GM21576 (cell line): Measurements from ENCODE around the gene C16orf95.

ENCODE experiments used
- ATAC-seq: cut with Tn5 transposase; IDR thresholded peaks from one replicate; pipeline ENCODE4 v1.9.1; 2021; ENCODE audit warnings: mild to moderate bottlenecking, moderate library complexity; ENCODE audit not compliant: unreplicated experiment

C16orf95 gene

DNA sequence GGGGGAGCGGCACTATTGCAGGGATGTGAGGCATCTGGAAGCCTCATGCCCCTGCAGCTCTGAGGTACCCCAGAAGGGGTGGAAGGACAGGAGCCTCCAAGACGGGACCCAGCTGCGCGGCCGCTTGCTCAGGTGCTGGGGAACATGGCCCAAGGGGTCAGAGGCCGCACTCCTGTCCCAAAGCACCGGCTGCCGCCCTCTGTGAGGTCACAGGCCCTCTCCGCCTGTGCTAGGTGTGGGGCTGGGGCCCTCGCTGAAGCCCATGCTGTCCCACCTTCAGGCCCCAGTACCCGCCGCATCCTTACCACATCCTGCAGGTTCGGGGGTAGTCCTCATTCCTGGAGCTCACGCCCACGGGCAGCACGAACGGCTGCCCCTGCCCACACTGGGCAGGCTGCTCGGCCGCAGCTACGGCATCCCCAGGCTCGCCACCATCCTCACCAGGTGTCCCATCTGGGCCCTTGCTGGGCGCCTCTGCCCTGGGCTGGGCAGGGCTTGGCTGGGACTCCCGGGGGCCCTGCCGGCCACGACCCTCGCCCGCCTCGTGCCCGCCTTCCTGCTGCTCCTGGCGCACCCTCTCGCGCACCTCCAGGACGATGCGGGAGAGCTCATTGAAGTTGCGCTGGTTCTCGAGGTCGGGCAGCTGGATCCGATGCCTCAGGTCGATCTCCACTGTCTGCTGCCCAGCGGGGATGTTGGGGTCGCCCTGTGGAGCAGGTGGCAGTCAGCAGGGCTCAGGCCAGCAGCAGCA, 16.6 kb upstream of the C16orf95 start:
- ATAC-seq = no peak

GRCh38 chr16:87333101-87333500, 15.9 kb upstream of the C16orf95 start:
- no peak for ATAC-seq

GRCh38 chr16:87332150-87332549, 15.0 kb upstream of the C16orf95 start:
- ATAC-seq = no peak

DNA sequence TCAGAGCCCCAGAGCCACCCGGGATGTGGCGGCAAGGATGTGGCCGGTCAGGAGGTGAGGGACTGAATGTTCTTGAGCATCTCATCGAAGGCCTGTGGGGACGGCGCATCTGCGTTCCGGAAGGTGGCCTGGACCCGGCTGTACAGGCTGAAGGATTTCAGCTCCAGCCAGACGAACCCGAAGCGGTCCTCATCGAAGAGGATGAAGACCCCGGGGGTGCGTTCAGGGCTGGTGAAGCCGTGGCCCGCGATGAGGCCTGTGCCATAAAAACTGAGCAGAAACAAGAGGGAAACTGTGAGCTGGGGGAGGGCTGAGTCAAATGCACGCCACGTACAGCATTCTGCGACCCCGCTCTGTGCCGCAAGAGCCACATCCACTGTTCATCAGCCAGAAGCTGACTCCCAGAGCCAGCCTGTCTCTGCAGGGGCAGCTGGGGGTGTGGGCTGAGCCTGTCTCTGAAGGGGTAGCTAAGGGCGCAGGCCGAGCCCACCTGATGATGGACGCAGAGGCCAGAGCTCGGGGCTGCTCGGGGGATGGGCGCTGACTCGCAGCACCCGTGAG, 14.1 kb upstream of the C16orf95 start:
- ATAC-seq = no peak

- no peak for ATAC-seq
Measured at GRCh38 chr16:87330646-87331045, 13.5 kb upstream of the C16orf95 start.

- no peak for ATAC-seq
Measured at GRCh38 chr16:87330257-87330624, 13.0 kb upstream of the C16orf95 start.

DNA sequence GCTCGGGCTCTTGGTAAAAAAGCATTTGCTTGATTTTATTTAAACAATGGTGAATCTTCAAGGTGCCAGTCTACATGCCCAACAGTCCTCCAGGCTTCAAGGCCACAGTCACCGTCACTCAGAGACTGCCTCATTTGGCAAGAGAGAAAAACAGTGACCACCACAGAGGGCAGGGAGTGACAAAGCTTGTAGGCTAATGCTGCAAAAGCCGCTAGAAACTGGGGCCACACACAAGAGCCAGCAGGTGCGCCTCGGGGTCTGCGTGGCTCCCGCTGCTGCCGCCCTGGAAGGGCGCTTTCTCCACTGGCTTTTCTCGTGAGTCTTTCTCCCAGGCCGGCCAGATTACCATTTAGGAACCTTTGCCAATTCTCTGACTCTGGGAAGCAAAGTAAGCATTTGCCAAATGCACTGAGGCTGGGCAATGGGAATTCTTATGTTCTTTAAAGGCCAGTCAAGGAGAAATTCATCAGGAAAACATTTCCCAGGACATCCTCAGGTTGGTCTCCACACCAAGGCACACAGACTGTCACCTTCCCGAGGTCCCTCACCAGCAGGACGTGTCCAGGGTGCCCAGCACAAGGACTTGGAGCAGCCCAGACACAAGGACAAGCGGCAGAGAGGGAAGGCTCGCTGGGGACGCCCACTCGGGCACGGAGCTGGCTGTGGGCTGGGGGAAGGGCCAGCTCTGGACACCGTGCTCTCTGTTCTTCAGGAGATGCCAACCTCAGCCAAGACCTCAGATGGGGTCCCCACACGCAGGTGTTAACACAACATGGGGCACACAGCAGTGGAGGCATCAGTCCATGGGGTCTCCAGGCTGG, 12.5 kb upstream of the C16orf95 start:
- no peak for ATAC-seq

DNA sequence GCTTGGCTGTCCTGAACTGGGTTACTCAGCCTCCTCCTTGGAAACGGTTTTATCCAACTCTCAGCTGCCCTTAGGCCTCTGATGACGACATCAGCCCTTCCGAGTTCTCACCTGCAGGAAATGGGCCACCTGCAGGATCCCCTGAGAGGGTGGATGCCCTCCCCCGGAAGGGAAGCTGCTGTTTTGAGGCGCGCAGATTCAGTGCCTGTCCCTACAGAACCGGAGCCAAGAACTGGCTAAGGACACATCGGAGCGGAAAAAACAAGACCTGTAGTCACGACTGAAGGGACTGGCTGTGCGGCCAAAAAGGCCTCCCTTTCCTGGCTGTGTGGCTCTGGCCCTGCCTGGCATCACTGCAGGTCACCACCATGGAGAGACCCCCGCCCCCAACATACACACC, 11.7 kb upstream of the C16orf95 start:
- ATAC-seq = no peak

DNA sequence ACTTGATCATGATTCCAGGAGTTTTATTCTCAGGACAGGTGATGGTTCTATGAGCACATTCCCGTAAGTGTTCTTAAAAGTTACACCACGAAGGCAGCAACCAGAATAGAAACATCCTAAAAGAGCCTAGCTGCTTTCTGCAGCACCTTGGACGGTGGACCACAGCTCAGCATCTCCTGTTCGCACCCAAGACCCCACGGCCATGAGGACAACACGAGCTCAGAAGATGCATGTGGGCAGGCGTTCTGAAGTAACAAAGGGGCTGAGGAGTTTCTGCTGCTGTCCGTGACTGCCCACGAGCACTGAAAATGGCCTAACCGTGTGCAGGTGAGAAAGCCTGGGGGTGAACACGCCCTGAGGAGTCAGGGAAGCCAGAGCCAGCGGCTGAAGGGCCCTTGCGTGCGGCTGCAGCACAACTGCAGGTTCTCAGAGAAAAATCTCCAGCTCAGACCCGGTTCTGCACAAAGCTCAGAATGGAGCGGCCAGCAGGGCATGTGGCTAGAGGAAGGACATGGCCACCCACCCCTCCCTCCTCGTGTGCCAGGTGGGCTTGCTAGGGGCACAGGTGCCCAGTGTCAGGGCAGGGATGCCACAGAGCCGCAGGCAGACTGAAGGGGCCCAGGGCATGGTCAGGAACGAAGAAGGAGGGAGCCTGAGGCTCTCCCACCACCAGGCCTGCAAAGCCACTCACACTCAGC, 10.8 kb upstream of the C16orf95 start:
- ATAC-seq = no peak

DNA sequence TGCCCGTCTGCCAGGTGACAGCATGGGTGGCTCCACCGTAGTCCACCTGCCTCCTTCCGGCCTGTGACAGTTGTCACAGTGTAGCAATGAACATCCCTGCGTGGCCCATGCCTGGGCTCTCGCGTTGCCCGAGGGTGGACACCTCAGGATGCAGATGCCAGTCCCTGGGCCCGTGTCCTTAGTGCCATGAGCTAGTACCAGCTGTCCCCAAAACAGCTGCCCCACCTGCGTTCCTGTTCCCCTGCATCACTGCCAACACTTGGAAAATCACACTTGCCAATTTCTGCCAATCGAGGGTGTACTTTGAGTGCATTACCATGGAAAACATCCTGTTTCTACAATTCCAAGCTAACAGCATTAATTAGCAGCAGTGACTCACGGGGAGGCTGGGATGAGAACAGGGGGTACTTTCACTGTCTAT, 9.0 kb upstream of the C16orf95 start:
- no peak for ATAC-seq

- no peak for ATAC-seq
Measured at GRCh38 chr16:87325423-87325858, 8.2 kb upstream of the C16orf95 start.

- ATAC-seq = no peak
Measured at GRCh38 chr16:87324411-87325275, 7.5 kb upstream of the C16orf95 start.

- no peak for ATAC-seq
Measured at GRCh38 chr16:87323727-87324410, 6.7 kb upstream of the C16orf95 start.

GRCh38 chr16:87322833-87323726, 5.9 kb upstream of the C16orf95 start:
- ATAC-seq = no peak

GRCh38 chr16:87322360-87322759, 5.2 kb upstream of the C16orf95 start:
- no peak for ATAC-seq

GRCh38 chr16:87321336-87322107, 4.3 kb upstream of the C16orf95 start:
- no peak for ATAC-seq

GRCh38 chr16:87320510-87321227, 3.5 kb upstream of the C16orf95 start:
- no peak for ATAC-seq
